HG02623 (cell line): ENCODE results near the gene ROBO2.

Experiments
- ATAC-seq: cut with Tn5 transposase; IDR thresholded peaks from one replicate; pipeline ENCODE4 v1.9.1; 2021; ENCODE audit warnings: moderate library complexity; ENCODE audit not compliant: unreplicated experiment

Gene ROBO2

GRCh38 chr3:77464111-77464688 lies 424.3 kb downstream of the ROBO2 start:
- ATAC-seq = no peak

- no peak for ATAC-seq
Observed at GRCh38 chr3:77466562-77467115, 426.7 kb downstream of the ROBO2 start.

GRCh38 chr3:77467702-77468625 lies 428.1 kb downstream of the ROBO2 start:
- ATAC-seq = no peak

- no peak for ATAC-seq
Observed at GRCh38 chr3:77468626-77469020, 428.7 kb downstream of the ROBO2 start.

- no peak for ATAC-seq
Observed at GRCh38 chr3:77475507-77475906, 435.6 kb downstream of the ROBO2 start.

GRCh38 chr3:77479021-77479420 lies 439.1 kb downstream of the ROBO2 start:
- no peak for ATAC-seq

- no peak for ATAC-seq
Observed at GRCh38 chr3:77489216-77489615, 449.3 kb downstream of the ROBO2 start.

- no peak for ATAC-seq
Observed at GRCh38 chr3:77491961-77492360, 452.1 kb downstream of the ROBO2 start.

GRCh38 chr3:77500721-77501120 lies 460.8 kb downstream of the ROBO2 start:
- no peak for ATAC-seq

GRCh38 chr3:77506384-77506783 lies 466.5 kb downstream of the ROBO2 start:
- ATAC-seq = no peak

- no peak for ATAC-seq
Observed at GRCh38 chr3:77513542-77513941, 473.6 kb downstream of the ROBO2 start.

GRCh38 chr3:77514766-77515165 lies 474.9 kb downstream of the ROBO2 start:
- ATAC-seq = no peak

- no peak for ATAC-seq
Observed at GRCh38 chr3:77524463-77524862, 484.6 kb downstream of the ROBO2 start.

GRCh38 chr3:77524946-77525682 lies 485.2 kb downstream of the ROBO2 start:
- ATAC-seq = no peak

- no peak for ATAC-seq
Observed at GRCh38 chr3:77526573-77527113, 486.7 kb downstream of the ROBO2 start.

- no peak for ATAC-seq
Observed at GRCh38 chr3:77529522-77529921, 489.6 kb downstream of the ROBO2 start.

GRCh38 chr3:77530870-77531269 lies 491.0 kb downstream of the ROBO2 start:
- no peak for ATAC-seq

- ATAC-seq = no peak
Observed at GRCh38 chr3:77535116-77535515, 495.2 kb downstream of the ROBO2 start.

- no peak for ATAC-seq
Observed at GRCh38 chr3:77536038-77536775, 496.3 kb downstream of the ROBO2 start.

- ATAC-seq = no peak
Observed at GRCh38 chr3:77539014-77539413, 499.1 kb downstream of the ROBO2 start.
